Astrocyte (in vitro differentiated cells and primary cell): ENCODE results near the gene CLN5.

Experiments used
- CTCF ChIP-seq: IDR thresholded peaks from 2 replicates; pipeline ENCODE4 v1.5.1; 2011; ENCODE audit warnings: low read depth, mild to moderate bottlenecking, inconsistent platforms, low read length, moderate library complexity; ENCODE audit not compliant: insufficient read depth
- EZH2 ChIP-seq: IDR thresholded peaks from 2 replicates; pipeline ENCODE4 v1.6.1; 2012; ENCODE audit warnings: mild to moderate bottlenecking, low read length, inconsistent platforms; ENCODE audit not compliant: insufficient read depth

DNA sequence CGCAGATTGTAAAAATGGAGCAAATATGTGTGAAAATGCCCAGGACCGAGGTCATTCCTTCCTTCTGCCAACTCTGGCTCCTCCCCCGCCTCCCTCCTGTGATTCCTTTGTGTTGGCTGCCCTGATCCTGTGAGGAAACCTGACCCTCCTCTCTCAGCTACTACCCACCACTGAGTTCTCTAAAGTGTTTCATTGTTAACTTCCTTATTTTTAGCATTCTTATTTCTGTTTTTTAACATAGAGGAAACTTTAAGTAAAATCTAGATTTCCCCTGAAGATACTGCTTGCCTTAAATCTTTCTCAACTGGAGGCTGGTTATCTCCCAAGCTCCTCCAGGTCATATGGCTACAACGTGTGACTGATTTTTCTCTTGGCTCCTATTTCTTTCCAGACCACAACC lies 56.8 kb downstream of the CLN5 start:
- TF ChIP-seq CTCF: no peak
- TF ChIP-seq EZH2: no peak
